HepG2 (cell line): Measurements from ENCODE around the gene ACER2. TPM values are rescaled to one million over a fixed set of nuclear protein-coding genes. Genes with fewer than 3 reads are reported as not detected.
"Not testable (repeated sequence)": the region's sequence is repeated elsewhere in the genome, so short reads cannot be mapped to it uniquely, and the experiment has no call there.

Experiments
- ATAC-seq: fragments of 200-7000 bp; cut with Tn5 transposase; 3 replicates; pipeline ENCODE4 v1.9.1; 2020; ENCODE audit warnings: mild to moderate bottlenecking, moderate library complexity
- BruUV-seq: library from RNA; stranded (reverse); fragments of 400-500 nt; replicated peaks from 2 replicates; lab custom pipeline; 2021; lab: Mats Ljungman, UMichigan
- CTCF ChIA-PET: fragments of 300-600 bp; formaldehyde crosslinking; extraction: SDS; loops from one replicate; lab custom pipeline; 2021; ENCODE audit warnings: low total read pairs, inconsistent platforms, low intra/inter-chr PET ratio; lab: Yijun Ruan, JAX
- POLR2A ChIA-PET: fragments of 350-600 bp; sonication (Branson Sonifier 250); formaldehyde crosslinking; loops from one replicate; lab custom pipeline; 2020; ENCODE audit warnings: antibody characterized with exemption, inconsistent platforms; lab: Yijun Ruan, JAX
- DNase-seq: peaks from one replicate; pipeline ENCODE4 v3.0.0-alpha.2; 2015; ENCODE audit warnings: low spot score
- FAIRE-seq: peaks from 3 replicates; lab custom pipeline; 2011; peaks lifted over from hg19 to GRCh38; lab: Jason Lieb, UNC
- H2AFZ ChIP-seq: one replicate; pipeline ENCODE4 v1.6.1; 2011; ENCODE audit warnings: low read length, inconsistent platforms
- H3K27ac ChIP-seq: fragments of 300-600 bp; 3 replicates; pipeline ENCODE4 v1.8.0; 2011; ENCODE audit warnings: mixed run types, mild to moderate bottlenecking, mixed read lengths, low read length, inconsistent platforms; ENCODE audit not compliant: insufficient read depth; ENCODE audit errors: extremely low read length
- H3K27me3 ChIP-seq, 2 experiments: fragments of 200-600 bp in 1 of 2; 2 replicates in 1 of 2; 3 replicates in 1 of 2; pipeline versions ENCODE4 v1.6.0 to v1.8.0; 2011; ENCODE audit warnings: low read length in 2 of 2, mild to moderate bottlenecking in 2 of 2, moderate library complexity in 2 of 2, inconsistent platforms in 1 of 2; ENCODE audit not compliant: insufficient read depth in 2 of 2, control insufficient read depth in 1 of 2
- H3K36me3 ChIP-seq, 2 experiments: fragments of 200-600 bp in 1 of 2; replicated peaks in 1 of 2; 2 replicates in 1 of 2; 3 replicates in 1 of 2; pipeline versions ENCODE4 v1.5.1 to v1.8.0; 2011; ENCODE audit warnings: low read length in 2 of 2, inconsistent platforms in 1 of 2; ENCODE audit not compliant: insufficient read depth in 2 of 2, control insufficient read depth in 1 of 2
- H3K4me1 ChIP-seq: 2 replicates; pipeline ENCODE4 v1.5.1; 2012; ENCODE audit warnings: low read length, inconsistent platforms; ENCODE audit not compliant: insufficient read depth
- H3K4me2 ChIP-seq: 2 replicates; pipeline ENCODE4 v1.6.0; 2011; ENCODE audit warnings: low read depth, low read length, inconsistent platforms
- H3K4me3 ChIP-seq, 3 experiments: fragments of 200-600 bp in 1 of 3; sonication (generic), shearing (Covaris generic) in 1 of 3; replicated peaks in 1 of 3; 2 replicates each; pipeline ENCODE4 v1.5.1; 2011 to 2016; ENCODE audit warnings: low read length in 3 of 3, inconsistent platforms in 2 of 3, low read depth in 2 of 3, mild to moderate bottlenecking in 2 of 3, control low read depth in 1 of 3, mixed read lengths in 1 of 3; ENCODE audit not compliant: insufficient read depth in 1 of 3
- H3K79me2 ChIP-seq: one replicate; pipeline ENCODE4 v1.6.1; 2011; ENCODE audit warnings: low read length, inconsistent platforms; ENCODE audit not compliant: insufficient read depth
- H3K9ac ChIP-seq: 2 replicates; pipeline ENCODE4 v1.6.0; 2011; ENCODE audit warnings: mild to moderate bottlenecking, low read depth, low read length, inconsistent platforms; ENCODE audit not compliant: insufficient read depth
- H3K9me3 ChIP-seq: 2 replicates; pipeline ENCODE4 v1.5.1; 2012; ENCODE audit warnings: mild to moderate bottlenecking, low read length
- H4K20me1 ChIP-seq: 2 replicates; pipeline ENCODE4 v1.6.0; 2011; ENCODE audit warnings: inconsistent platforms, mild to moderate bottlenecking, low read length, moderate library complexity; ENCODE audit not compliant: insufficient read depth
- ATM ChIP-seq: fragments of 450-650 bp; IDR thresholded peaks from 2 replicates; pipeline ENCODE4 v1.7.1; 2017; ENCODE audit warnings: mild to moderate bottlenecking, borderline replicate concordance
- CCAR2 ChIP-seq: fragments of 200-400 bp; formaldehyde crosslinking; optimal IDR thresholded peaks from 2 replicates; pipeline ENCODE3; 2018; ENCODE audit warnings: low read depth, mild to moderate bottlenecking, low read length, moderate library complexity
- FOXJ3 ChIP-seq: sonication (generic); formaldehyde crosslinking; IDR thresholded peaks from 2 replicates; pipeline ENCODE4 v1.4.0; 2020; ENCODE audit warnings: missing genetic modification reagents, mild to moderate bottlenecking, borderline replicate concordance
- JUND ChIP-seq: sonication (generic); formaldehyde crosslinking; IDR thresholded peaks from 2 replicates; pipeline ENCODE4 v1.8.0; 2022; ENCODE audit warnings: mild to moderate bottlenecking, missing genetic modification reagents
- MAFG ChIP-seq: sonication (generic); formaldehyde crosslinking; IDR thresholded peaks from 2 replicates; pipeline ENCODE4 v1.5.1; 2020; ENCODE audit warnings: mild to moderate bottlenecking, missing genetic modification reagents
- WGBS: methylation state at CpG from one replicate; pipeline ENCODE4 v1.1.6; 2017; ENCODE audit warnings: low lambda C conversion rate; 5-methylcytosine and 5-hydroxymethylcytosine counted together
- in situ Hi-C: cut with HindIII; loops from 2 replicates; pipeline ENCODE4 v1.10.0; 2017; ENCODE audit warnings: low pct_unique_long_range_greater_than_20kb; ENCODE audit not compliant: extremely low pct_ligation_motif_present
- intact Hi-C: fragments of 100-400 bp; cut with micrococcal nuclease; formaldehyde crosslinking; loops from one replicate; pipeline ENCODE4 v1.10.0; 2022; ENCODE audit not compliant: unreplicated experiment
- polyA plus RNA-seq, 8 experiments: library from polyadenylated mRNA; depleted of rRNA in 3 of 8; stranded (reverse) in 7 of 8; unstranded in 1 of 8; fragments of >200 nt; fragmentation: Illumina TruSeq in 4 of 8; extraction: Trizol in 4 of 8; gene quantifications; 2 replicates each; pipeline versions ENCODE4 v1.2.1 to v1.2.3, GENCODE V29; 2011 to 2016; ENCODE audit warnings: low read depth in 4 of 8, missing spikeins in 1 of 8, mixed read lengths in 1 of 8; ENCODE audit not compliant: insufficient read depth in 1 of 8
- total RNA-seq, 5 experiments: library from RNA; depleted of rRNA; stranded (reverse); fragments of >200 nt; fragmentation: Illumina TruSeq; extraction: Trizol; gene quantifications; 2 replicates each; pipeline ENCODE4 v1.2.3, GENCODE V29; 2016; ENCODE audit warnings: low read depth in 1 of 5

The ACER2 gene
- total and polyA plus RNA-seq, 2 of the 13 experiments (the other 11 are each of a cell fraction or from before 2014, with no cell fraction given) = 1.9 to 3.4 TPM

DNA sequence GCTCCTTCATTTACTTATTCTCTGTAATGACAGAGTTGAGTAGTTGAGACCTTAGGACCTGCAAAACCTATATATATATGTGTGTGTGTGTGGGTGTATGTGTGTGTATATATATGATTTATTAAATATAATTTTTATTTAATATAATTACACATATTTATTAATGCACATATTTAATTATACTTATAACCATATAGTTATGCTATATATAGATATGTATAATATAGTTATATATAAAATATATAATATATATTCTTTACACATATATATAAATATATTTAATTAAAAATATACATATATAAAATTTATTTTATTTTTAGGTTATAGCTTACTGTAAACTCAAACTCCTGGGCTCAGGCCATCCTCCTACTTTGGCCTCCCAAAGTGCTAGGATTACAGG lies 23.7 kb downstream of the ACER2 start:
- no peak for FAIRE-seq
- intact Hi-C loops = no loop called here
- POLR2A ChIA-PET = no interaction called here
- Histone ChIP-seq H3K9me3 (no peaks in the 10 kb centered on the region), H3K9ac (no peak overlapping the region), H3K27me3 (no peaks in the 10 kb centered on the region), H3K27ac (no peak overlapping the region), H3K4me2 (no peak overlapping the region), H2AFZ (no peak overlapping the region), H3K4me1 (peaks cover 16% of the 10 kb centered on the region), H4K20me1 (no peaks in the 10 kb centered on the region), H3K4me3 (no peak overlapping the region), H3K36me3 (no peaks in the 10 kb centered on the region)
- no peak for DNase-seq
- CTCF ChIA-PET = no interaction called here
- BruUV-seq = no TSS peak
- in situ Hi-C loops = no loop called here
- ATAC-seq = no peak
- TF ChIP-seq JUND (CRISPR knock-in tag) (no peak), ATM (no peak), CCAR2 (no peak), MAFG (CRISPR knock-in tag) (no peak), FOXJ3 (CRISPR knock-in tag) (no peak)
- TF ChIP-seq, all 625 proteins: peak for 0
- no peaks in the 10 kb centered on the region for H3K79me2 ChIP-seq

- in situ Hi-C loops, CTCF ChIA-PET, H3K27me3 ChIP-seq, FAIRE-seq, H4K20me1 ChIP-seq, ATAC-seq, H3K9ac ChIP-seq, H3K4me3 ChIP-seq, H3K36me3 ChIP-seq, intact Hi-C loops, H3K9me3 ChIP-seq, BruUV-seq, H3K79me2 ChIP-seq, H3K27ac ChIP-seq, POLR2A ChIA-PET, H2AFZ ChIP-seq, DNase-seq, H3K4me2 ChIP-seq: not testable (repeated sequence)
- WGBS = 85% methylated on average over 8 of the region's 35 CpGs
- H3K4me1 ChIP-seq = peaks cover 16% of the 10 kb centered on the region
These were observed 24.9 kb downstream of the ACER2 start for GRCh38 chr9:19433729-19434128.
